Measurements from ENCODE around the gene CSNK1A1.

DNA sequence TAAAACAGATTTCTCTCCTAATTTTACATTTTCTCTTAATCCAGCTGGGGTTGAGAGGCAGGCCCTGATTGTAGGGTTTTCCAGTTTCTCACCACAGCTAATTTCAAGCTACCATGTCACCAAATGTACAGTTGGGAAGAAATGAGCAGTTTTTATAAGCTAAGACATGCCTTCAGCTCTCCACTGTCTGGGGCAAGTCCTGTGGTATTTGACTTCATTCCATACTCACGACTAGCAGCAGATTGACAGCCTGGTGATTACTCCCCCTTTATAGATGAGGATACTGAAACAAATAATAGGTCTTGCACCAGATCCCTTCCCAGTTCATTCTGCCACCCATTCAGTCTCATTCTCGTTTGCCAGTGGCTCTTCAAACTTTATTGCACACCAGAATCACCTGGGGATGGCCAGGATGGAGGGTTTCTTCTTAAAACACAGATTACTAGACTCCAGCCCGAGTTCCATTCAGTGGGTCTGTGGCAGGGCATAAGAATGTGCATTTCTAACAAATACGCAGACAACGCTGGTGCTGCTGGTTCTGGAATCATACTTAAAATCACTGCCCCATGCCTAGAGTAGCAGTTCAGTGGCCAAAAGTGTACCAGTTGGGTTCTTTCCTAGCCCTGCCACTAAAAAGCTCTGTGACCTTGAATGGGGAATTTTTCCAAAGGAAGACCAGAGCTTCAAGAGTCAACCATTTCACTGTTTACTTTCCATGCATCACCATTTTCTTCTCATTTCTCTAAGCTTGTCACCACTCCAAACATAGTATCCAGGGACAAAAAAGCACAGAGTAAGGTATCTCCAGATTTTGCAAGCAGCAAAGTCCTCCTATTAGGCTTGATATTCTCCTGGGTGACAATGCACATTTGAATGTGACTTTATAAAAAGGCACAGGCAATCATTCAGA, 64.3 kb downstream of the CSNK1A1 start:
- TF ChIP-seq POLR2A (IDR thresholded peaks at IDR 0.05; ENCODE audit: low read depth, low read length): no peak
- TF ChIP-seq TAF1 (IDR thresholded peaks at IDR 0.05; ENCODE audit: low read depth, low read length): no peak
- TF ChIP-seq POLR2AphosphoS5 (IDR thresholded peaks at IDR 0.05; ENCODE audit: low read depth, low read length): no peak
- no peak for TF ChIP-seq SPI1 (IDR thresholded peaks at IDR 0.05; ENCODE audit: low read depth, low read length)
- TF ChIP-seq PAX5 (IDR thresholded peaks at IDR 0.05; ENCODE audit: insufficient read depth, low read length, severe bottlenecking): no peak

Measured in GM12891 (cell line).